ENCODE results near the gene NAPA.

Gene NAPA

GRCh38 chr19:47542030-47542475 lies 27.2 kb upstream of the NAPA start:
- H3K4me3 ChIP-seq (ENCODE audit: low read depth, low read length): no peak overlapping the region
- in situ Hi-C loops (cut with HindIII; ENCODE audit: low pct_ligation_motif_present, low sequenced_read_pairs): no loop called here
- H3K36me3 ChIP-seq (replicated peaks): no peaks in the 10 kb centered on the region
- H3K27ac ChIP-seq: no peak overlapping the region
- TF ChIP-seq CTCF (IDR thresholded peaks at IDR 0.05; ENCODE audit: low read depth, low read length, missing control alignments): no peak
- peaks cover 10% of the 10 kb centered on the region for H3K27me3 ChIP-seq (replicated peaks)
- DNase-seq: peak; percentile 56

- Histone ChIP-seq H3K27ac (no peak overlapping the region), H3K4me3 (ENCODE audit: low read depth, low read length) (no peak overlapping the region), H3K36me3 (replicated peaks) (no peaks in the 10 kb centered on the region), H3K27me3 (replicated peaks) (peaks cover 7% of the 10 kb centered on the region)
- DNase-seq: no peak
- in situ Hi-C loops (cut with HindIII; ENCODE audit: low pct_ligation_motif_present, low sequenced_read_pairs): no loop called here
- TF ChIP-seq CTCF (IDR thresholded peaks at IDR 0.05; ENCODE audit: low read depth, low read length, missing control alignments): no peak
Observed at GRCh38 chr19:47541518-47541917, 26.7 kb upstream of the NAPA start.

DNA sequence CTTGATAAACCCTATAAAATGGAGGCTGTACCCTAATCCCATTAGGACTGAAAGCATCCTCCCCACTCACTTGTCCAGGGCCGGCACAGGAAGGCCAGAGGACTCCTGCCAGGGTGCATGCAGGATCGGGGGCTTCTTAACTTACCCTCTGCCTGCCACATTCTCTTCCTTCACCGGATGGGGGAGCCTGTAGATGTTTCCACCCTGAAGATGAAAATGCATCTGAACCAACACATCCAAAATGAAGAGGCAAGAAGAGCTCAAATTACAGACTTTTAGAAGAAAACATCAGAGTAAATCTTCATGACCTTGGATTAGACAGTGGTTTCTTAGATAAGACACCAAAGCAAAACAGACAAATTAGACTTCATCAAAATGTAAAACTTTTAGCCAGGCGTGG lies 25.9 kb upstream of the NAPA start:
- H3K27me3 ChIP-seq (replicated peaks): peaks cover 5% of the 10 kb centered on the region
- TF ChIP-seq CTCF (IDR thresholded peaks at IDR 0.05; ENCODE audit: low read depth, low read length, missing control alignments): peak; percentile 67
- in situ Hi-C loops (cut with HindIII; ENCODE audit: low pct_ligation_motif_present, low sequenced_read_pairs): no loop called here
- H3K36me3 ChIP-seq (replicated peaks): no peaks in the 10 kb centered on the region
- no peak overlapping the region for H3K27ac ChIP-seq
- no peak overlapping the region for H3K4me3 ChIP-seq (ENCODE audit: low read depth, low read length)
- peak; percentile 11 for DNase-seq

DNA sequence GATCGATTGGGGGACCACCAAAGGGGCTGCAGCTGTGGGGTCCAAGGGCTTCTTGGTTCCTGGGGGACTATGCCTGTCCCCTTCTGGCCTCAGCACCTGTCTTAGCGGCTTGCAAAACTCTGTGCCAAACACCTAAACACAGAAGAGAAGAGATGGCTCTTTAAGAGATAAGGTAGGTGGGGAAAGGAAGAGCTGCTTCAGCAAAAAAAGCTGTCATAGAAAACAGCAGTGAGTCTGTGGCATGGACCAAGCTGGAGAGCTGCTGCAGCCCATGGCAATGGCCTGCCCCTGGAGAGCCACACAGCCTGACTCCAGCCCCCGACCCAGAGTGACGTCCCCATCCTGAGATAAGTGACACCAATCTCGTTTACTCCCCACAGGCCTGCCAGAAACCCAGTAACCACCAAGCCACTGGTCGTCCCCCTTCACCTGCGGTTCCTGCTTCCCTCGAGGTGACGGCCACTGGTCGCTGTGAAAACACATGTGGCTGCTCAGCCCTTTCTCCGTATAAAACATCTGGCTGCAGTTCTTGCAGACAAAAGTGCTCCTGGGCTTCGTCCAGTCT lies 25.0 kb upstream of the NAPA start:
- Histone ChIP-seq H3K27me3 (replicated peaks) (peaks cover 1% of the 10 kb centered on the region), H3K36me3 (replicated peaks) (no peaks in the 10 kb centered on the region), H3K4me3 (ENCODE audit: low read depth, low read length) (no peak overlapping the region), H3K27ac (no peak overlapping the region)
- in situ Hi-C loops (cut with HindIII; ENCODE audit: low pct_ligation_motif_present, low sequenced_read_pairs): no loop called here
- no peak for TF ChIP-seq CTCF (IDR thresholded peaks at IDR 0.05; ENCODE audit: low read depth, low read length, missing control alignments)
- no peak for DNase-seq

- no peak for DNase-seq
- TF ChIP-seq CTCF (IDR thresholded peaks at IDR 0.05; ENCODE audit: low read depth, low read length, missing control alignments): no peak
- no peaks in the 10 kb centered on the region for H3K27me3 ChIP-seq (replicated peaks)
- in situ Hi-C loops (cut with HindIII; ENCODE audit: low pct_ligation_motif_present, low sequenced_read_pairs): no loop called here
- H3K36me3 ChIP-seq (replicated peaks): no peaks in the 10 kb centered on the region
- no peak overlapping the region for H3K4me3 ChIP-seq (ENCODE audit: low read depth, low read length)
- no peak overlapping the region for H3K27ac ChIP-seq
Observed at GRCh38 chr19:47538812-47539211, 23.9 kb upstream of the NAPA start.

- in situ Hi-C loops (cut with HindIII; ENCODE audit: low pct_ligation_motif_present, low sequenced_read_pairs): no loop called here
- no peak for TF ChIP-seq CTCF (IDR thresholded peaks at IDR 0.05; ENCODE audit: low read depth, low read length, missing control alignments)
- DNase-seq: no peak
- no peaks in the 10 kb centered on the region for H3K36me3 ChIP-seq (replicated peaks)
- H3K27me3 ChIP-seq (replicated peaks): no peaks in the 10 kb centered on the region
- H3K27ac ChIP-seq: no peak overlapping the region
- H3K4me3 ChIP-seq (ENCODE audit: low read depth, low read length): no peak overlapping the region
Observed at GRCh38 chr19:47537493-47537892, 22.6 kb upstream of the NAPA start.

Data from brain microvascular endothelial cell (primary cell).